Skeletal muscle satellite cell (primary cell): Measurements from ENCODE around the gene ZFP36L2.

ENCODE experiments used
- H3K27me3 ChIP-seq: 2 replicates; pipeline ENCODE4 v1.7.0; 2013; ENCODE audit warnings: low read length; ENCODE audit not compliant: control insufficient read depth, insufficient read depth
- H3K36me3 ChIP-seq: 2 replicates; pipeline ENCODE4 v1.7.0; 2013; ENCODE audit warnings: mild to moderate bottlenecking, control low read depth, low read length; ENCODE audit not compliant: insufficient read depth
- H3K4me1 ChIP-seq: 2 replicates; pipeline ENCODE4 v1.7.0; 2013; ENCODE audit warnings: low read length; ENCODE audit not compliant: control insufficient read depth, insufficient read depth
- H3K4me2 ChIP-seq: 2 replicates; pipeline ENCODE4 v1.7.0; 2013; ENCODE audit warnings: mild to moderate bottlenecking, low read length
- H3K4me3 ChIP-seq: 2 replicates; pipeline ENCODE4 v1.7.0; 2013; ENCODE audit warnings: low read length
- H3K9ac ChIP-seq: 2 replicates; pipeline ENCODE4 v1.7.0; 2013; ENCODE audit warnings: mild to moderate bottlenecking, low read depth, low read length, moderate library complexity
- H3K9me3 ChIP-seq: replicated peaks from 2 replicates; pipeline ENCODE4 v1.7.0; 2013; ENCODE audit warnings: mild to moderate bottlenecking, control low read depth, low read length

ZFP36L2 gene

GRCh38 chr2:43212931-43213330 lies 13.5 kb downstream of the ZFP36L2 start:
- Histone ChIP-seq H3K9ac (no peak overlapping the region), H3K4me1 (peaks cover 3% of the 10 kb centered on the region), H3K27me3 (no peaks in the 10 kb centered on the region), H3K4me2 (no peak overlapping the region), H3K36me3 (no peaks in the 10 kb centered on the region), H3K4me3 (no peak overlapping the region), H3K9me3 (no peaks in the 10 kb centered on the region)

GRCh38 chr2:43212216-43212835 lies 14.1 kb downstream of the ZFP36L2 start:
- Histone ChIP-seq H3K9ac (no peak overlapping the region), H3K4me2 (no peak overlapping the region), H3K36me3 (no peaks in the 10 kb centered on the region), H3K4me1 (no peaks in the 10 kb centered on the region), H3K9me3 (no peaks in the 10 kb centered on the region), H3K4me3 (no peak overlapping the region), H3K27me3 (peaks cover 3% of the 10 kb centered on the region)

GRCh38 chr2:43210467-43211303 lies 15.7 kb downstream of the ZFP36L2 start:
- Histone ChIP-seq H3K9ac (no peak overlapping the region), H3K27me3 (peaks cover 7% of the 10 kb centered on the region), H3K9me3 (no peaks in the 10 kb centered on the region), H3K4me2 (no peak overlapping the region), H3K36me3 (no peaks in the 10 kb centered on the region), H3K4me3 (no peak overlapping the region), H3K4me1 (no peaks in the 10 kb centered on the region)

GRCh38 chr2:43210125-43210466 lies 16.3 kb downstream of the ZFP36L2 start:
- no peaks in the 10 kb centered on the region for H3K9me3 ChIP-seq
- no peaks in the 10 kb centered on the region for H3K36me3 ChIP-seq
- H3K4me2 ChIP-seq, result no peak overlapping the region
- no peak overlapping the region for H3K9ac ChIP-seq
- no peaks in the 10 kb centered on the region for H3K4me1 ChIP-seq
- peaks cover 7% of the 10 kb centered on the region for H3K27me3 ChIP-seq
- H3K4me3 ChIP-seq, result no peak overlapping the region

- no peak overlapping the region for H3K4me2 ChIP-seq
- H3K36me3 ChIP-seq, result no peaks in the 10 kb centered on the region
- H3K9ac ChIP-seq, result no peak overlapping the region
- H3K4me1 ChIP-seq, result no peaks in the 10 kb centered on the region
- peaks cover 7% of the 10 kb centered on the region for H3K27me3 ChIP-seq
- H3K4me3 ChIP-seq, result no peak overlapping the region
- H3K9me3 ChIP-seq, result no peaks in the 10 kb centered on the region
These were observed 17.1 kb downstream of the ZFP36L2 start for GRCh38 chr2:43209204-43209717.

GRCh38 chr2:43207553-43208300 lies 18.7 kb downstream of the ZFP36L2 start:
- Histone ChIP-seq H3K27me3 (peaks cover 7% of the 10 kb centered on the region), H3K9me3 (no peaks in the 10 kb centered on the region), H3K36me3 (no peaks in the 10 kb centered on the region), H3K4me3 (no peak overlapping the region), H3K9ac (no peak overlapping the region), H3K4me2 (no peak overlapping the region), H3K4me1 (no peaks in the 10 kb centered on the region)

- H3K9ac ChIP-seq, result no peak overlapping the region
- H3K27me3 ChIP-seq, result peaks cover 7% of the 10 kb centered on the region
- no peaks in the 10 kb centered on the region for H3K9me3 ChIP-seq
- no peak overlapping the region for H3K4me2 ChIP-seq
- no peaks in the 10 kb centered on the region for H3K36me3 ChIP-seq
- H3K4me3 ChIP-seq, result no peak overlapping the region
- H3K4me1 ChIP-seq, result no peaks in the 10 kb centered on the region
These were observed 19.8 kb downstream of the ZFP36L2 start for GRCh38 chr2:43206602-43207001.

- no peaks in the 10 kb centered on the region for H3K36me3 ChIP-seq
- no peak overlapping the region for H3K4me2 ChIP-seq
- H3K4me1 ChIP-seq, result no peaks in the 10 kb centered on the region
- no peak overlapping the region for H3K4me3 ChIP-seq
- no peak overlapping the region for H3K9ac ChIP-seq
- H3K9me3 ChIP-seq, result no peaks in the 10 kb centered on the region
- peaks cover 7% of the 10 kb centered on the region for H3K27me3 ChIP-seq
These were observed 23.0 kb downstream of the ZFP36L2 start for GRCh38 chr2:43203373-43203772.

- no peaks in the 10 kb centered on the region for H3K9me3 ChIP-seq
- H3K27me3 ChIP-seq, result peaks cover 4% of the 10 kb centered on the region
- H3K4me3 ChIP-seq, result no peak overlapping the region
- H3K36me3 ChIP-seq, result no peaks in the 10 kb centered on the region
- no peak overlapping the region for H3K9ac ChIP-seq
- H3K4me1 ChIP-seq, result no peaks in the 10 kb centered on the region
- H3K4me2 ChIP-seq, result no peak overlapping the region
These were observed 24.1 kb downstream of the ZFP36L2 start for GRCh38 chr2:43202289-43202688.

GRCh38 chr2:43201497-43201896 lies 24.9 kb downstream of the ZFP36L2 start:
- Histone ChIP-seq H3K9me3 (no peaks in the 10 kb centered on the region), H3K9ac (no peak overlapping the region)

GRCh38 chr2:43201016-43201415 lies 25.4 kb downstream of the ZFP36L2 start:
- Histone ChIP-seq H3K27me3 (no peaks in the 10 kb centered on the region), H3K4me1 (no peaks in the 10 kb centered on the region), H3K36me3 (no peaks in the 10 kb centered on the region), H3K4me2 (no peak overlapping the region), H3K4me3 (no peak overlapping the region), H3K9ac (no peak overlapping the region), H3K9me3 (no peaks in the 10 kb centered on the region)

More at GRCh38 chr2:43201497-43201896, 24.9 kb downstream of the ZFP36L2 start:
- Histone ChIP-seq H3K27me3 (peaks cover 3% of the 10 kb centered on the region), H3K4me2 (no peak overlapping the region), H3K36me3 (no peaks in the 10 kb centered on the region), H3K4me1 (no peaks in the 10 kb centered on the region), H3K4me3 (no peak overlapping the region)
